HG03432 (cell line): ENCODE data around the gene TMEM186.
"Not testable (repeated sequence)": the region's sequence is repeated elsewhere in the genome, so short reads cannot be mapped to it uniquely, and the experiment has no call there.

Experiments
- ATAC-seq: cut with Tn5 transposase; IDR thresholded peaks from one replicate; pipeline ENCODE4 v1.9.1; 2021; ENCODE audit warnings: mild to moderate bottlenecking, moderate library complexity; ENCODE audit not compliant: unreplicated experiment

Gene TMEM186

DNA sequence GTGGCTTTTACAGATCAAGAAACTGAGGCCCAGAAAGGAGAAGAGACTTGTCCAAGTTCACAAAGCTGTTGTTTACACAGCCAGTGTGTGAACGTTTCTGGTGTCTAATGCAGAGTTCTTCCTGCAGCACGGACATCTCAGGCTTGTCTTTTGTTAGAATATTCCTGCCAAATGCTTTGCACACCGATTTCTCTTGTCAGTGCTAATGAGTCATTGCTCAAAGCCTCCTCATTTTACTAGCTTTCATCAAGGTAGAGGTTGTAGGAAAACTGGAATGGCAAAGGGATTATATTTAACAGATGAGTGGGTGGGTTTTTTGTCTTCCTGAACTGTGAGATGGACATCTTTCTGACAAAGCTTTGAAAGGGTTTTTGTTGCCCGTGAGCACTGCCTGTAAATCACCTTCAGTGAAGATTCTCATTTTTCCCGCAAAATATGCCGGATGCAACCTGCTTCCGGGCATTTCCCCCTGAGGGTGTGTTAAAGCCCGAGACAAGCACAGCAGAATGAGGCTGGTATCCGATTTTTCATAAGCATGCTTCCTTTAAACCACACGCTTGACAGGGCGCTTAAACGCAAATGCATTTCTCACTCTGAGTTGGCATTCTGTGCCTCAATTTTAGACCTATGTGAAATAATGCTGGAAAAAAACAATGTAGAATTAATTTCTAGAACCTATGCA is 14.9 kb upstream of the TMEM186 start:
- no peak for ATAC-seq

DNA sequence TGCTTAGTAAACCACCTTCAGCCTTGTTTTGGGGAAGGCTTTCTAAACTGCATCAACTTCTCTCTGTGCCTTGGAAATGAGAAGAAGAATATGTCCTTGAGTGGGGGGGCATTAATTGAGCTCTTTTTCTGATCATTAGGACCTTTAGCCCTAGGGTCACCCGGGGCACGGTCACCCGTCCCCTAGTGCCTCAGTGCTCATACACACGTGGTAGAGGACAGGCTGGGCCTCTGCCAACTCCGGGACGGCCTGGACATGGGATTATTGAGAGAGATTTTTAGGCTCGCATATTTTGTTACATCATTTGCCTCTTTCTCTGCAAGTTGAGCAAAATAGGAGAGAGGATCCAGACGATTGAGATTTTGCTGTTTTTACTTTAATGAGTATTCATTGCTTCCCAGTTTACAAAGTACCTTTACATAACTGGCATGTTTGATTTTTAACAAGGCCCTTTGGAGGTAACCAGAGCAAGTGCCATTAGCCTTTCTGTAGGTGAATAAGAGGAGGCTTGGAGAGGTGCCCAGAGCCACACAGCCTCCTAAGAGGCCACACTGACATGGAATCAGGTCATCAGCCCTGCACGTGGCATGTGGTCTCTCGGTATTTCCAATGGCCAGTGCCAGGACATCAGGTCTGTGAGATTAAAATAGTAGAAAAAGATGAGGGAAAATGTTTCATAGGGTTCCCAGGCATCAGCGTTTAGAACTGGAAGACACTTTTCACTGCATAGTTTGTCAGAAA is 11.3 kb upstream of the TMEM186 start:
- no peak for ATAC-seq

DNA sequence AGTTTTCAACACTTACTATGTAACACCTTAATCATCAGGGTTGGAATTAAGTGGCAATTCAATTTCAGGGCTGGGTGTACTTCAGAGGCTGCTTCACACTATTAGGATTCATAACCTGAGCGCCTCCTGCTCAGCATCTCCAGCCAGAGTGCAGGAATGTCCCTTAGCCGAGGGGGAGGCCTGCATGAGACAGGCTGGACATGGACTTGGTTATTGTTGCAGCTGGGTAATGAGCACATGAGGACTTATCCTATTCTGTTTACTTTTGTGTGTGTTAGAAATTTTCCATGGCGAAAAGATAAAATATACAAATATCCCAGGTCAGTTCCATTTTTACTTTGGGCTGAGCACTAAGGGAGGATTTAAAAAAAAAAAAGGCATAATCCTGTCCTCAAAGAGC is 10.6 kb upstream of the TMEM186 start:
- ATAC-seq = no peak

- no peak for ATAC-seq
Measured at GRCh38 chr16:8807189-8807588, 9.8 kb upstream of the TMEM186 start.

GRCh38 chr16:8806272-8806983 is 9.0 kb upstream of the TMEM186 start:
- no peak for ATAC-seq

- ATAC-seq = no peak
Measured at GRCh38 chr16:8804313-8804712, 6.9 kb upstream of the TMEM186 start.

GRCh38 chr16:8803733-8804132 is 6.3 kb upstream of the TMEM186 start:
- ATAC-seq = not testable (repeated sequence)

GRCh38 chr16:8801701-8802100 is 4.3 kb upstream of the TMEM186 start:
- no peak for ATAC-seq

- ATAC-seq = no peak
Measured at GRCh38 chr16:8798535-8799157, 1.2 kb upstream of the TMEM186 start.

GRCh38 chr16:8798174-8798527 is 712 bp upstream of the TMEM186 start:
- no peak for ATAC-seq

- ATAC-seq = no peak
Measured at GRCh38 chr16:8796469-8797363, 723 bp downstream of the TMEM186 start.

DNA sequence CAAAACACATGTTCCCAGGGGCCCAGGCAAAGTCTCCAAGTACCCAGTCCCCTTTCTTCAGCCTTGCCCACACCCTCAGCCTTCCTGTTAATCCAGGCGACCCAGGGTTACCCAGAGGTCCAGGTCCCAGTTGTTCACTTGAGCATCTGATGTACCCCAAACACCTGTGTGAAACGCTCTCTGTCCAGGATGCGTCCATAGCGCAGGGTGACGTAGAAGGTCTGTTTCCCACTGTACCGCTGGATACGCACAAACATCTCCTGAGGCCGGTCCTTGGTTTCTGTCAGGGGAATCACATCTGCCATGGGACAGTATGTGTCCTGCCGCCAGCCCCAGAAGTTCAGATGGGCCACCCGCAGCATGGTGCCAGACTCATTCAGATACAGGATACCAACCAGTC is 1.6 kb downstream of the TMEM186 start:
- no peak for ATAC-seq

DNA sequence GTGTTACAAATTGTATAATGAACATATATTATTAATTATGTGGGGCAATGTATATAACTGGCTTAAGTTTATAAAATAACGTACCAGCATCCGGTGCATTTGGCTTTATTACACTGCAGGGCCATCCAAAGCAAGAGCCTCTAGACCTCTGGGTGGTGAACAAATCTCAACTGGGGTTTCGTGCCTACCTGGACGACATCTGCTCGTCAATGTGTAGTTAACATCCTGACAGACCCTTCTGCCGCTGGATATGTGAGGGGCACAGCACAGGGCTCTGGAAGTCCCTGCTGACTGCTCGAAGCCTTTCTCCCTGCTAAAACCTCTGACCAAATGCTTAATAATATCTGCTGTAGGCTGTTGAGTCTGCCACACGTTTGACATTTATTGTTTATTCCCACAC is 2.3 kb downstream of the TMEM186 start:
- ATAC-seq = no peak

DNA sequence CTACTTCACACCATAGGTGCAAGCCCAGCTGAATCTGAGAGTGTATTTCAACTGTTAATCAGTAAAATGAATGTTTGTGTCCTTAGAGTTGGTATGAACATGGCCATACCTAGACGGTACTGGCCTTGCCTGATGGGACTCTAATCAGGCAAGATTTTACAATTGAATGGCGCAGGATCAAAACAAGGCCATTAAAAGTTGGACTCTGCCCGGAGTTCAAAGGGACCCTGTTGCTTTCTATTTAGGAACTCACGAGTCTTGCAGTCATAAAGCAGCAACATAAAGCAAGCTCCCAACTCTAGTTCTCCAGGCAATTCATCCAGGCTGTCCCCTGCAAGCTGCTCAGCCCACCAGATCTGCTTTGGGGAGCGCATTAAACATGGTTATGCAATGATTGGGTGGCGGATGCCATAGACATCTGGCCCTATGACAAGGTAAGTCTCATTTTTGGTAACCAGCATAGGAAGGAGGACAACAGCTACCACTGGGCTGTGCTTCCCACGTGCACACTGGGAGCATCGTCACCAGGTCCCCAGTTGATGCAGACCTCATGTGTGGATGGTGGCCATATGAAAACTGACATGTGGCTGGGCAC is 8.8 kb downstream of the TMEM186 start:
- ATAC-seq = no peak

DNA sequence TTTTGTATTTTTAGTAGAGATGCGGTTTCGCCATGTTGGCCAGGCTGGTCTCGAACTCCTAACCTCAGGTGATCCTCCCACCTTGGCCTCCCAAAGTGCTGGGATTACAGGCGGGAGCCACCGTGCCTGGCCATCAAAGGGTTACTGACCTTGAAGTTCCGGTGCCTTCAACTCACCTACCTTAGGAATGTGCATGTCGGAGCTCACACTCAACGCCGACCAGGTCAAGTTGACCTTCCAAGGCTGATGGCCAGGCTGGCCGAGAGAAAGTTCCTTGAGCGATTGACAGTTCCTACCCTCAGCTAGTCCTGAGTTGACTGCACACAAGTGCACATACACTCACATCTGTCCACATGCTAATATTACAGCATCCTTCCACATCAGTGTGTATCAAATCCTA is 11.1 kb downstream of the TMEM186 start:
- ATAC-seq = not testable (repeated sequence)

- ATAC-seq = no peak
Measured at GRCh38 chr16:8785408-8785807, 12.0 kb downstream of the TMEM186 start.

DNA sequence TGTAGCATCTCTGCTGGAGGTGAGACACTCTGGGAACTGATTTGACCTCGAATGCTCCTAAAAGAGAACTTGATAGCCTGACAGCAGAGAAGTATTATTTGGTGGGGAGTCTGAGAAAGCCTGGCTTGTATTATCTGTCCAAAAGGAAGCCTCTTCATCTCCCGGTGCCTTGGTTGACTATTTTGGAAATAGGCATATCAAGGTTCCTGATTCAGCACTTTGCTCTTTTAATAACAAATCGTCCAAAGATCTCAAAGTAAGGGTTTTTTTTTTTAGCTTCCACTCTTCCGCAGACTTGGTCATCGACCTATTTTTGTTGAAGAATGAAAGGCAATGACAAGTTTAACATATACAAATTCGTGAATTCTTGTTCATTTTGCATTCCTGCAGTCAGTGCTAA is 14.8 kb downstream of the TMEM186 start:
- no peak for ATAC-seq

GRCh38 chr16:8781797-8782196 is 15.6 kb downstream of the TMEM186 start:
- ATAC-seq = no peak

DNA sequence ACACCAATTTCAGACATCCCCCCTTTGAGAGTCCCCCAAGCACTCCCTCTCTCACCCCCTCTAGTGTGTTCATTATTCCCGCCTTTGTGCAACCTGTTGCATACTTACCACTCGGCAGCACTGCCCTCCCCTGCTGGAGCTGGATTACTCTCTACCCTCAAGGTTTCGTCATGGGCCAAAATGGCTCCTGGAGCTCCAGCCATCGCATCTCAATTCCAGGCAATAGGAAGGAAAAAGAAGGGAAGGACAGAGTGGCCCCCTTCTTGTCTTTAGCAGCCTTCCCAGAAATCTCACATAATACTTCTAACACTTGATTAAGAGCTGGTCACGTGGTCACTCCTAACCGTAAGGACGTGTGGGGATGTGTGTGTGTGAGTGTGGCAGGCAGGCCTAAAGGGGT is 20.2 kb downstream of the TMEM186 start:
- ATAC-seq = no peak

GRCh38 chr16:8776129-8776584 is 21.3 kb downstream of the TMEM186 start:
- no peak for ATAC-seq
